ENCODE data around the gene MEN1. TPM values are rescaled to one million over a fixed set of nuclear protein-coding genes. Genes with fewer than 3 reads are reported as not detected.

The MEN1 gene
- total and polyA plus RNA-seq, 9 of the 15 experiments (the other 6 are each of a cell fraction or from before 2014, with no cell fraction given) = 3.4 to 57.2 (median 19.3) TPM

DNA sequence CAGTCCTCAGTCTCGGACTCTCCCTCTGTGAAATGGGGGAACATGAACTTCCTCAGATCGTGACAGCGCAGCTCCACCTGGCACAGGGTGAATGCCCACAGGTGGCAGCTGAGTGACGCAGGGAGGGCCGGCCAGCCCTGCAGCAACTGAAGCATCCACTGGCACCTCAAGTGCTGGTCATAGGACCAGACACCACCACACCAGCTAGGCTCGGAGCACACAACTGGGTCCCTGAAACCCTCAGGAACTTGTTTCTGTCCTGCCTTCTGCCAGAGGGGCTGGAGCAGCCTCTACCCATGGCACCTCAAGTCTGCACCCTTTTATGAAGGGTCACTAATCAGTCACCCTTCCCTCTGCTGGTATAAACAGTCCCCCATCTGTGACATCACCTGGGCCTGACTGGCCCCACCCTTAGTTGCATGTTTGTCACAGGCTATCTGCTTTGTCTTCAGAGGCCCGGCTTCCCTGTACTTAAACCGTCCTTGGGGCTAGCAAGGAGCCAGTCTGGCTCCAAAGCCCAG, 41.5 kb upstream of the MEN1 start (continued):
- TF ChIP-seq ZZZ3 (IDR thresholded peaks at IDR 0.05) = no peak
- TF ChIP-seq XRCC4 (IDR thresholded peaks at IDR 0.05; ENCODE audit: extremely low read depth, insufficient read depth, insufficient read length) = no peak
- TF ChIP-seq ZNF436 (CRISPR knock-in tag; IDR thresholded peaks at IDR 0.05) = no peak
- TF ChIP-seq ZNF174 (CRISPR knock-in tag; IDR thresholded peaks at IDR 0.05) = no peak
- no peak for TF ChIP-seq FIP1L1 (IDR thresholded peaks at IDR 0.05; ENCODE audit: low read depth, low read length, poor library complexity, severe bottlenecking)
- no peak for TF ChIP-seq TAF9B (IDR thresholded peaks at IDR 0.05; ENCODE audit: partially characterized antibody)
- TF ChIP-seq, protein P1, sequence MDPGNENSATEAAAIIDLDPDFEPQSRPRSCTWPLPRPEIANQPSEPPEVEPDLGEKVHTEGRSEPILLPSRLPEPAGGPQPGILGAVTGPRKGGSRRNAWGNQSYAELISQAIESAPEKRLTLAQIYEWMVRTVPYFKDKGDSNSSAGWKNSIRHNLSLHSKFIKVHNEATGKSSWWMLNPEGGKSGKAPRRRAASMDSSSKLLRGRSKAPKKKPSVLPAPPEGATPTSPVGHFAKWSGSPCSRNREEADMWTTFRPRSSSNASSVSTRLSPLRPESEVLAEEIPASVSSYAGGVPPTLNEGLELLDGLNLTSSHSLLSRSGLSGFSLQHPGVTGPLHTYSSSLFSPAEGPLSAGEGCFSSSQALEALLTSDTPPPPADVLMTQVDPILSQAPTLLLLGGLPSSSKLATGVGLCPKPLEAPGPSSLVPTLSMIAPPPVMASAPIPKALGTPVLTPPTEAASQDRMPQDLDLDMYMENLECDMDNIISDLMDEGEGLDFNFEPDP (CRISPR knock-in tag; IDR thresholded peaks at IDR 0.05) = no peak
- TF ChIP-seq BRCA1 (IDR thresholded peaks at IDR 0.05) = no peak
- TF ChIP-seq BRCA1 (CRISPR knock-in tag; IDR thresholded peaks at IDR 0.05) = no peak
- TF ChIP-seq ELF1 (tag; IDR thresholded peaks at IDR 0.05) = no peak
- no peak for TF ChIP-seq ESRRA (IDR thresholded peaks at IDR 0.05; ENCODE audit: borderline replicate concordance, low read depth)
- TF ChIP-seq ZC3H8 (IDR thresholded peaks at IDR 0.05) = no peak
- no peak for TF ChIP-seq ETV6 (IDR thresholded peaks at IDR 0.05; ENCODE audit: borderline replicate concordance in 1 of 2, low read depth in 2 of 2, low read length in 1 of 2)
- no peak for TF ChIP-seq ETV6 (CRISPR knock-in tag; IDR thresholded peaks at IDR 0.05; ENCODE audit: borderline replicate concordance)
- no peak for TF ChIP-seq ZNF778 (CRISPR knock-in tag; IDR thresholded peaks at IDR 0.05)
- TF ChIP-seq MBD2 (IDR thresholded peaks at IDR 0.05; ENCODE audit: borderline replicate concordance, low read depth) = no peak; the same call in 1 of the 2 replicates
- TF ChIP-seq PHB2 (IDR thresholded peaks at IDR 0.05; ENCODE audit: low read depth) = no peak
- TF ChIP-seq ATF1 (CRISPR knock-in tag; IDR thresholded peaks at IDR 0.05) = no peak
- TF ChIP-seq ATF1 (tag; IDR thresholded peaks at IDR 0.05) = 0 out of 2 replicates have a peak, but pooled peaks have one; percentile 12
- 0 out of 2 replicates have a peak, but pooled peaks have one; percentile 41 for TF ChIP-seq ATF7 (IDR thresholded peaks at IDR 0.05)
- no peak for TF ChIP-seq SMARCA5 (IDR thresholded peaks at IDR 0.05)
- TF ChIP-seq KLF13 (tag; IDR thresholded peaks at IDR 0.05; ENCODE audit: borderline replicate concordance, low read depth) = no peak
- TF ChIP-seq, protein P2, sequence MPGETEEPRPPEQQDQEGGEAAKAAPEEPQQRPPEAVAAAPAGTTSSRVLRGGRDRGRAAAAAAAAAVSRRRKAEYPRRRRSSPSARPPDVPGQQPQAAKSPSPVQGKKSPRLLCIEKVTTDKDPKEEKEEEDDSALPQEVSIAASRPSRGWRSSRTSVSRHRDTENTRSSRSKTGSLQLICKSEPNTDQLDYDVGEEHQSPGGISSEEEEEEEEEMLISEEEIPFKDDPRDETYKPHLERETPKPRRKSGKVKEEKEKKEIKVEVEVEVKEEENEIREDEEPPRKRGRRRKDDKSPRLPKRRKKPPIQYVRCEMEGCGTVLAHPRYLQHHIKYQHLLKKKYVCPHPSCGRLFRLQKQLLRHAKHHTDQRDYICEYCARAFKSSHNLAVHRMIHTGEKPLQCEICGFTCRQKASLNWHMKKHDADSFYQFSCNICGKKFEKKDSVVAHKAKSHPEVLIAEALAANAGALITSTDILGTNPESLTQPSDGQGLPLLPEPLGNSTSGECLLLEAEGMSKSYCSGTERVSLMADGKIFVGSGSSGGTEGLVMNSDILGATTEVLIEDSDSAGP (CRISPR knock-in tag; IDR thresholded peaks at IDR 0.05) = no peak
- no peak for TF ChIP-seq KLF1 (tag; IDR thresholded peaks at IDR 0.05)
- TF ChIP-seq PPARD (CRISPR knock-in tag; IDR thresholded peaks at IDR 0.05) = no peak
- TF ChIP-seq, protein P3, sequence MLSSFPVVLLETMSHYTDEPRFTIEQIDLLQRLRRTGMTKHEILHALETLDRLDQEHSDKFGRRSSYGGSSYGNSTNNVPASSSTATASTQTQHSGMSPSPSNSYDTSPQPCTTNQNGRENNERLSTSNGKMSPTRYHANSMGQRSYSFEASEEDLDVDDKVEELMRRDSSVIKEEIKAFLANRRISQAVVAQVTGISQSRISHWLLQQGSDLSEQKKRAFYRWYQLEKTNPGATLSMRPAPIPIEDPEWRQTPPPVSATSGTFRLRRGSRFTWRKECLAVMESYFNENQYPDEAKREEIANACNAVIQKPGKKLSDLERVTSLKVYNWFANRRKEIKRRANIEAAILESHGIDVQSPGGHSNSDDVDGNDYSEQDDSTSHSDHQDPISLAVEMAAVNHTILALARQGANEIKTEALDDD (IDR thresholded peaks at IDR 0.05) = no peak
- TF ChIP-seq NELFE (IDR thresholded peaks at IDR 0.05; ENCODE audit: insufficient read depth, insufficient read length) = no peak
- TF ChIP-seq ZNF589 (CRISPR knock-in tag; IDR thresholded peaks at IDR 0.05; ENCODE audit: low read depth) = no peak
- TF ChIP-seq MAZ (CRISPR knock-in tag; conservative IDR thresholded peaks at IDR 0.05 in 1 of 2, IDR thresholded peaks at IDR 0.05 in 1 of 2) = no peak
